Esophagus (tissue), 2 donors: ENCODE results near the gene SUN5. TPM values are rescaled to one million over a fixed set of nuclear protein-coding genes. Genes with fewer than 3 reads are reported as not detected.

Experiments used
- H3K27ac ChIP-seq, 2 donors: one replicate each; pipeline ENCODE4 v1.5.1; 2013; ENCODE audit warnings: low read depth in 2 of 2, mild to moderate bottlenecking in 2 of 2, inconsistent platforms in 1 of 2, low read length in 1 of 2, moderate library complexity in 1 of 2
- H3K27me3 ChIP-seq, 2 donors: one replicate each; pipeline ENCODE4 v1.6.1; 2013; ENCODE audit warnings: low read length in 2 of 2, control low read depth in 1 of 2, mild to moderate bottlenecking in 1 of 2; ENCODE audit not compliant: insufficient read depth in 2 of 2, control insufficient read depth in 1 of 2
- H3K36me3 ChIP-seq, 2 donors: one replicate each; pipeline ENCODE4 v1.6.1; 2013; ENCODE audit warnings: low read length in 1 of 2; ENCODE audit not compliant: control insufficient read depth in 2 of 2, insufficient read depth in 2 of 2
- H3K4me1 ChIP-seq, 2 donors: one replicate each; pipeline ENCODE4 v1.6.1; 2013; ENCODE audit warnings: low read length in 1 of 2; ENCODE audit not compliant: control insufficient read depth in 2 of 2, insufficient read depth in 2 of 2
- H3K4me3 ChIP-seq, 2 donors: one replicate each; pipeline ENCODE4 v1.5.1; 2013; ENCODE audit warnings: low read length in 2 of 2, mild to moderate bottlenecking in 2 of 2, low read depth in 1 of 2, moderate library complexity in 1 of 2
- H3K9me3 ChIP-seq, 2 donors: one replicate each; pipeline ENCODE4 v1.6.1; 2013; ENCODE audit warnings: mild to moderate bottlenecking in 2 of 2, low read depth in 1 of 2, low read length in 1 of 2, moderate library complexity in 1 of 2; ENCODE audit not compliant: control insufficient read depth in 2 of 2, insufficient read depth in 1 of 2
- WGBS, 2 donors: extraction: QIAGEN DNeasy Blood & Tissue Kit; methylation state at CpG; one replicate each; pipeline ENCODE4 v1.1.7; 2013; 5-methylcytosine and 5-hydroxymethylcytosine counted together
- polyA plus RNA-seq, 2 donors: library from polyadenylated mRNA; stranded (reverse); fragments of 200-250 nt; gene quantifications; one replicate each; pipeline ENCODE4 v1.2.3, GENCODE V29; 2013
- donor health status: healthy with polysubstance abuse.
- donor health status: Bipolar disorder and iron deficiency.

Gene SUN5
- polyA plus RNA-seq, 2 donors, result not detected

DNA sequence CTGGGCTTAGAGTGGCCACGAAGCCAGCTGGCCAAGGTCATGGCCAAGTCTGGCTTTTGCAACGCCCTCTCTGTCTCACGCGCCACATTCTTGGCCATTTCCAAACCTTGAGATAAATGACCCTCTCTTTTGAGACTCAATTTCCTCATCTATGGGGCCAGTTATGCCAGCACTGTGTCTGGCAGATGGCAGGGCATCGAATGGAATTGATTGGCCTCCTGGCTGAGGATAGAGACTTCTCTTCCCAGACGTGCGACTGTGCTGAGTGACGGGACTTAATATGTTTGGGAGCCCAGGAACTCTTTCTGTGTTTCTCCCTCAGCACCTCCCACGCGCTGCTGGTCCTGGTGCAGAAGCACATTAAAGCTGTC lies 10.9 kb upstream of the SUN5 start:
- 77 to 78% methylated on average over 10 of the region's 10 CpGs for whole genome bisulfite sequencing, 2 donors
- Histone ChIP-seq H3K36me3 (no peaks in the 10 kb centered on the region), H3K4me1 (no peaks in the 10 kb centered on the region), H3K9me3 (no peaks in the 10 kb centered on the region), H3K27ac (no peak overlapping the region), H3K4me3 (no peak overlapping the region), H3K27me3 (no peaks in the 10 kb centered on the region)

DNA sequence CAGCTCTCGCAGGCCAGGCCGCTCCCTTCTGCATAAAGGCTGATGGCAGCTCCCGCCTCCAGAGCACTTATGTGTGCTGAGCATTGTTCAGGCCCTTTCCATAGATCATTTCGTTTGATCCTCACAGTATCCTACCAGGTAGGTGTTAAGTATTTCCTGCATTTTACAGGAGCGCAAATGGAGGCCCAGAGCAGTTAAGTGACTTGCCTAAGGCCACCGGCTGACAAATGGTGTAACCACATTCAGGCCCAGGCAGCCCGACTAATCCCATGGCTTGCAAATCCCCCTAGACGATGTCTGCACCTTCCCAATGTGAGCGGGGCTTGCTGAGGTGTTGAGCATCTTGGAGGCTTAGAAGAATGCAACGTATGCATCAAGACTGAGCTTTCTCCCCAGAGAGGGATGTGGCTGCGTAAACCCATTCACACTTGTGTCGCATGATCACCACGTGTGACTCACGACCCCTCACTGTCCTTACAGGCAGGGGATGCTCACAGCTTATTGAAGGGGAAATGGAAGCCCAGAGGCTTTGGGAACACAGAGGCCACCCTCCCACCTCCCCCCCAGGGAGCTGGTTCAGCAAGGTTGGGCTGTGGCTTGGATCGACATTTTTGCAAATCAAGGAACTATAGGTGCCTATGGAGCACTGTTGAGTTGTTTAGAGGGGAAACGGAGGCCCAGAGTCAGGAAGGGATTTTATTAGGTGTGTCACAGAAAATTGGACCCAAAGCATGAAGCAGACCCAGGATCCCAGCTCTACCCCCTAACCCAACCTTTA lies 10.3 kb upstream of the SUN5 start:
- 49 to 53% methylated on average over 16 of the region's 16 CpGs for WGBS, 2 donors
- Histone ChIP-seq H3K4me1 (no peaks in the 10 kb centered on the region), H3K9me3 (no peaks in the 10 kb centered on the region)

DNA sequence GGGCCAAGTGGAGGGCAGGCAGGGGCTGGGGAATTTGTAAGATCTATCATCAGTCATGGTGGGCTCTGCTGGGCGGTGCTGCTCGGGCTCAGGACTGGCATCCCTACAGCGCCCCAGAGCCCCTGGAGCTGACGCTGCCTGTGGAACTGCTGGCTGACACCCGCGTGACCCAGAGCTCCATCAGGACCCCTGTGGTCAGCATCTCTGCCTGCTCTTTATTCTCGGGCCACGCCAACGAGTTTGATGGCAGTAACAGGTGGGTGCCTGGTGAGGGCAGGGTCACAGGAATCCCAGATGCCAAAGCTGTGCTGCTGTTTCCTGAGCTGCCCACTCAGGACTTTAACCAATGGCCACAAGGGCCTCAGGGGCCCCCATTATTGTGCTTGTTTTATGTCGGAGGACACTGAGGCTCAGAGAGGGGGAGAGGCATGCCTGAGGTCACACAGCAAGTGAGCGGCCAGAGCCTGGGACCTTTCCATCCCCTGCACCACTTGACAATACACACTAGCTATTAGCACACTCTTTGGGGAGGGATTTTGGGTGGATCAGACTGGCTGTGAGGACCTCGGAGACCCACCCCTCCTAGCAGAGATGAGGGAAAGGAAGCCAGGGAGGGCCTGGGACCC lies 9.6 kb upstream of the SUN5 start:
- Histone ChIP-seq H3K27me3 (no peaks in the 10 kb centered on the region), H3K27ac (no peak overlapping the region), H3K4me1 (no peaks in the 10 kb centered on the region), H3K9me3 (no peaks in the 10 kb centered on the region), H3K4me3 (no peak overlapping the region), H3K36me3 (no peaks in the 10 kb centered on the region)
- WGBS, 2 donors, result 70 to 75% methylated on average over 12 of the region's 12 CpGs

More for the DNA sequence above, 10.3 kb upstream of the SUN5 start:
- Histone ChIP-seq H3K27me3 (no peaks in the 10 kb centered on the region), H3K4me3 (no peak overlapping the region), H3K36me3 (no peaks in the 10 kb centered on the region), H3K27ac (no peak overlapping the region)

DNA sequence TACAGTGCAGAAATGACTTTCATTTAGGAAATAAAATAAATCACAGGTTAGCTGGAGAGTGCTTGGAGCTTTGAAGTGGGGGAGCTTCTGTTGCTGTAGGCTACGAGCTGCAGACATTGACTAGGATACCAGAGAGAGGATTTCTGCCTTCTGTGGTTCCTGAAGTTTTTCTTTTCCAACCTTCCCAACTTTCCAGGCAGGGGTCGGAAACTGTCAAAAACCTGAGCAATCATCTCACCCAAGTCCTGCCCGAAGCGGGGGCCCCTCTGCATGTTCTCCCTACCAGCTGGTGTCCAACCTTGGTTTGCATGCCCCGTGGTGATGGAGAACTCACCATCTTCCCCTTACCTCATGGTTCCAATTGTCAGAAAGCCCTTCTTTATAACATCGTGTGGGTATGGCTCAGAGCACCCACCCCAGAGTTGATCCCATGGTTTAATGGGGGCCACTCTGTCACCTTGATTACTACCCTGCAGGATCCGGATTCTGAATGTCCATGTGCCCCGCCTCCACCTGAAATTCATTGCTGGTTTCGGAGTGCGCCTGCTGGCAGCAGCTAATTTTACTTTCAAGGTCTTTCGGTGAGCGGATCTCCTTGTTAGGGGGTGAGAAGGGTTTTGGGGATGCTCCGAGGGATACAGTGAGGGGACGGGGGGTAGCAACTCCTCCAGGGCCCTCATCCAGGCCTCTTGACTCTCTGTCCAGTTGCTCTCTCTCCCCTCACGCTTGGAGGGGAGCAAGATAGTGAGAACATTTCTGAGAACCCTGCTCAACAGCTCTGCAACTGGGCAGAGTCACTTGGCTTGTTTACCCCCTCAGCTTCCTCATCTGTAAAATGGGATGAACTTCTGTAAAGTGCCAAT lies 8.3 kb upstream of the SUN5 start:
- Histone ChIP-seq H3K4me1 (no peaks in the 10 kb centered on the region), H3K27ac (no peak overlapping the region), H3K27me3 (no peaks in the 10 kb centered on the region), H3K4me3 (no peak overlapping the region), H3K36me3 (no peaks in the 10 kb centered on the region), H3K9me3 (no peaks in the 10 kb centered on the region)
- WGBS, 2 donors, result 81 to 82% methylated on average over 15 of the region's 15 CpGs

DNA sequence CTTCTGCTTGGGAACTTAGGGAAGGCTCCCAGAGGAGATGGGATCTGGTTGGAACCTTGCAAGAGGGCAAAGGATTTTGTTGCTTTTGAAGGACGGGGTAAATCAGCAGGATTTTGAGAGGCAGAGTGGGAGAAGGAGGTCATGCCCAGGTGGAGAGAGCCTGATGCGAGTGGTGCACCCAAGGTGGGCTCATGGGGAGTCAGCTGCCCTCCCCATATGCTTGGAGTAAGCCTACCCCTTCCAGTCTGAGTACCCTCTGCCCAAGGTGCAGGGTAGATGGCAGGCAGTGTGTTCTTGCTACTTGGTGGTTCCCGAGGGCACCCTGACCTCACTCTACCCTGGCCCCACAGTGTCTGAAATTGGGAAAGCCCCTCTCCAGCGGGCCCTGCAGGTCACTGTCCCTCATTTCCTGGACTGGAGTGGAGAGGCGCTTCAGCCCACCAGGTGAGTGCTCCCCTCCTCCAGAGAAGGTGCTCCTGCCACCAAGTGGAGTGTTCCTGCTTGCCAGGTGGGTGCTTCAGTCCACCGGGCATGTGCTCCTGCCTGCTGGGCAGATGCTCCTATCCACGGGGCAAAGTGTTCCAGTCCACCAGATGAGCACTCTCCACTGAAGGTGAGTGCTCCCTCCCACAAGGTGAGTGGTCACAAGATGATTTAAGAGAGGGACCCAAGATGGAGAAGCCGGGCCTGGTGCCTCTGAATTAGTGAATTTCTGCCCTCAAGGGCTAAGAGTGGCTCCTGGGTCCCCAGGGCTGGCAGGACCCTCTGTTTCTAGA lies 6.6 kb upstream of the SUN5 start:
- H3K9me3 ChIP-seq, result no peaks in the 10 kb centered on the region
- H3K36me3 ChIP-seq, result no peaks in the 10 kb centered on the region
- no peaks in the 10 kb centered on the region for H3K4me1 ChIP-seq
- H3K27ac ChIP-seq, result no peak overlapping the region
- H3K4me3 ChIP-seq, result no peak overlapping the region
- H3K27me3 ChIP-seq, result no peaks in the 10 kb centered on the region
- WGBS, 2 donors, result 81% methylated on average over 8 of the region's 8 CpGs

DNA sequence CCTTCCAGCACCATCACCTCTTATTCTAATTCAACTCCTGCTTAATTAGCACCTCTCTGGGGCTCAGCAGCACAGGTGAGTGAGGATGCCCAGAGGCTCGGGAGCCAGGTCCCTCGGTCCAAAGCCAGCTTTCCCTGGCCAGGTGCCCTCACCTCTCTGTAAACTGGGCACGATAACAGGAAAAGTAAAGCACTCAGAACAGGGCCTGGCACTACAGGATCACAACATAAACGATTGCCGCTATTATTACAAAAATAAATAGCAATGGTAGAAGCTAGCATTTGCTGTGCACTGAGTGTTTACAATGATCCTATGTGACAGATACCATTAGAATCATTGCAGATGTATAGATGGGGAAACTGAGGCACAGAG lies 5.9 kb upstream of the SUN5 start:
- H3K4me3 ChIP-seq, result no peak overlapping the region
- 48 to 52% methylated on average over 5 of the region's 5 CpGs for WGBS, 2 donors
- peaks cover 0 to 3% of the 10 kb centered on the region in 2 donors for H3K9me3 ChIP-seq
- H3K27ac ChIP-seq, result no peak overlapping the region
- no peaks in the 10 kb centered on the region for H3K36me3 ChIP-seq
- H3K27me3 ChIP-seq, result no peaks in the 10 kb centered on the region
- H3K4me1 ChIP-seq, result no peaks in the 10 kb centered on the region

DNA sequence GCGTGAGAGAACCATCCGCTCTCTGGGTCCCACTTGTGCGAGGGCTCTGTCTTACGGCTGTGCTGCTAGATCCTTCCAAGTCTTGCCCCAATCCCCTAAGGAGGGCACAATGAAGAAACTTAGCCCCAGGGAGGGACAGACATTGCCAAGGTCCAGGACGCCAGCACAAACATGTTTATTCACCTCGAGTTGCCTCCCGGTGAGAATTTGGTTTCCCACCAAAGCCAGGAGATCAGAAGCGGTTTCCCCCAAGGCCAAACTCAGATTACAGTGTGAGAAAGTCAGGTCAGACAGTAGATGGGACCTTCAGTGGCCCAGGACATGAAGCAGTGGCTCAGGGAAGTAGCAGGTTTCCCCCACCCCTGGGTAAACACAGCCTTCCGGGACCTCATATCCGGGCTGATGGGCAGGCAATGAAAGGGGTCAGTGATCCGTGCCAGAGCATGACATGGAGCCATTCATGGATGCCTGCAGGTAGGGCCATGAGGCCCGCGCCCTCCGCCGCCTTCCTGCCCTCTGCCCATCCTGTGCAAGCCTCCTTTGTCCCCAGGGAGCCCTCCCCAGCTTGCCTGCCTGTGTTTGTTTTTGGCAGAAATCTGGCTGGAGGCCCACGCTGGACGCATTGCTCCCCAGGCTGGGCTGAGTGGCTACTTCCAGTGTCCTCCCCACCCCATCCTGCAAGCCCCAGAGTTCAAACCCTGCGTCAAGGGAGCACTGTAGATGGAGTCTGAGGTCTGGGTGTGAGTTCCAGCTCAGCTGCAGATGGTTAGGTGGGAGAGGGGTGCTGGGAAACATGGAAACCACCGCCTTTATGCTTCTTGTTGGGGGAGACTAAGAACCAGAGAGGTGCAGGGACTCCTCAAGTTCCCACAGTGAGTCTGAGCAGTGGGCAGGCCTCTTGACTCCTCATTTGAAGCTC lies 5.2 kb upstream of the SUN5 start:
- no peaks in the 10 kb centered on the region for H3K36me3 ChIP-seq
- H3K9me3 ChIP-seq, result peaks cover 0 to 3% of the 10 kb centered on the region in 2 donors
- H3K4me1 ChIP-seq, result no peaks in the 10 kb centered on the region
- 47 to 54% methylated on average over 19 of the region's 19 CpGs for WGBS, 2 donors
- H3K27ac ChIP-seq, result no peak overlapping the region
- H3K4me3 ChIP-seq, result no peak overlapping the region
- no peaks in the 10 kb centered on the region for H3K27me3 ChIP-seq

DNA sequence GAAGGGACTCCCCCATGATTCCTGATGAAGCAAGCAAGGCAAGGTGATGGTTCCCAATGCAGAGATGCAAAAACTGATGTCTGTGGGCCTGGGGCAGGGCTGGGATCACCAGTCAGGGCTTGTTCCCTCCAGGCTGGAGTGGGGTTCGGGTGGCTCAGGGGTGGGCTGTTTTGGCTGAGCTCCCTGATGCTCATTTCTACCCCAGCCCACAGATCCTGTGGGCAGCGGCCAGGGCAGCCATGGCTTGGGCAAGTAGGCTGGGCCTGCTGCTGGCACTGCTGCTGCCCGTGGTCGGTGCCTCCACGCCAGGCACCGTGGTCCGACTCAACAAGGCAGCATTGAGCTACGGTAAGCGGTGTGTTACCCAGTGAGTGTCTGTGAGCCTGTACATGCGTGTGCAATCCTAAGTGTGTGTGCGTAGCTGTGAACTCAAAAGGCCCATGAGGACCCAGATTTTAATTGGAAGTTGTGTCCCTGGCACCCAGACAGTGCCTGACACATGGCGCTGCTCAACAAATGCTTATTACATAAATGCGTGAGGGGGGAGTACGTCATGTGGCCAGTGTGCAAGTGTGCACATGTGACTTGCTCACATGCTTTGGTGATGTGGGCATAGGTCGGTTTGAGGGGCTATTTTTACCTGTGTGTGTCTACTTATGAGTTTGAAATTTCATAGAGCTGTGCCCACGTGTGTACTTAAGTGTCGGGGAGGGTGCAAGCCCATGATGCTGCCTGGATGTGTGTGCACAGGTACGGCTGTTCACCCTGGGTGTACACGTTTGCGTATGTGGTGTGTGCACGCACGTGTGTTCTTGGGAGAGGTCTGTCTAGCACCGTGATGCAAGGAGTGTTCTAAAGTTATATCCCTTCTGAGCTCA lies 4.3 kb upstream of the SUN5 start:
- no peak overlapping the region for H3K27ac ChIP-seq
- peaks cover 0 to 3% of the 10 kb centered on the region in 2 donors for H3K9me3 ChIP-seq
- no peaks in the 10 kb centered on the region for H3K36me3 ChIP-seq
- H3K4me1 ChIP-seq, result no peaks in the 10 kb centered on the region
- H3K27me3 ChIP-seq, result no peaks in the 10 kb centered on the region
- H3K4me3 ChIP-seq, result no peak overlapping the region
- WGBS, 2 donors, result 80 to 87% methylated on average over 23 of the region's 23 CpGs
